IPS-18a (cell line): Measurements from ENCODE around the gene CEACAM21.

Experiments used
- H3K27ac ChIP-seq: one replicate; pipeline ENCODE4 v1.5.1; 2013; ENCODE audit warnings: low read length
- H3K27me3 ChIP-seq: one replicate; pipeline ENCODE4 v1.6.1; 2013; ENCODE audit warnings: mild to moderate bottlenecking, low read length; ENCODE audit not compliant: control insufficient read depth, insufficient read depth
- H3K36me3 ChIP-seq: one replicate; pipeline ENCODE4 v1.6.1; 2013; ENCODE audit warnings: low read depth, low read length; ENCODE audit not compliant: control insufficient read depth
- H3K4me1 ChIP-seq: one replicate; pipeline ENCODE4 v1.6.1; 2013; ENCODE audit warnings: low read depth, low read length; ENCODE audit not compliant: control insufficient read depth
- H3K4me3 ChIP-seq: one replicate; pipeline ENCODE4 v1.5.1; 2013; ENCODE audit warnings: low read length
- H3K9ac ChIP-seq: one replicate; pipeline ENCODE4 v1.6.1; 2013; ENCODE audit warnings: mild to moderate bottlenecking, low read length, moderate library complexity
- H3K9me3 ChIP-seq: one replicate; pipeline ENCODE4 v1.6.1; 2013; ENCODE audit warnings: low read depth, low read length; ENCODE audit not compliant: control insufficient read depth

Gene CEACAM21

DNA sequence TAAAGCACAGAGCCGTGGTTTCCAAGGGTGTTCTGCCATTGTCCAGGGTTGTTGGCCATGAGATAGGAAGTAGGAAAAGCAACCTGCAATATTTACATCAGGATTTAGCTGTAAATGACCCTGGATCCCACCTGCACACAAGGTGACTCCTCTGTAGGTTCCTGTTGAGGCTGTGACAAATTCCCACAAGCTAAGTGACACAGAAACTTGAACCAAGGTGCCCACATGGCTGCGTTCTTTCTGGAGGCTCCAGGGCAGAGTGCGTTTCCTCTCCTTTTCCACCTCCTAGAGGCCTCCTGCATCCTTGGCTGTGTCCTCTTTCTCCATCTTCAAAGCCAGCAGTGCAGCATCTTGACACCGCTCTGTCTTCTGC, 11.9 kb downstream of the CEACAM21 start:
- Histone ChIP-seq H3K4me1 (no peaks in the 10 kb centered on the region), H3K27ac (no peak overlapping the region), H3K9ac (no peak overlapping the region), H3K36me3 (no peaks in the 10 kb centered on the region), H3K9me3 (peaks cover 8% of the 10 kb centered on the region), H3K4me3 (no peak overlapping the region), H3K27me3 (no peaks in the 10 kb centered on the region)

DNA sequence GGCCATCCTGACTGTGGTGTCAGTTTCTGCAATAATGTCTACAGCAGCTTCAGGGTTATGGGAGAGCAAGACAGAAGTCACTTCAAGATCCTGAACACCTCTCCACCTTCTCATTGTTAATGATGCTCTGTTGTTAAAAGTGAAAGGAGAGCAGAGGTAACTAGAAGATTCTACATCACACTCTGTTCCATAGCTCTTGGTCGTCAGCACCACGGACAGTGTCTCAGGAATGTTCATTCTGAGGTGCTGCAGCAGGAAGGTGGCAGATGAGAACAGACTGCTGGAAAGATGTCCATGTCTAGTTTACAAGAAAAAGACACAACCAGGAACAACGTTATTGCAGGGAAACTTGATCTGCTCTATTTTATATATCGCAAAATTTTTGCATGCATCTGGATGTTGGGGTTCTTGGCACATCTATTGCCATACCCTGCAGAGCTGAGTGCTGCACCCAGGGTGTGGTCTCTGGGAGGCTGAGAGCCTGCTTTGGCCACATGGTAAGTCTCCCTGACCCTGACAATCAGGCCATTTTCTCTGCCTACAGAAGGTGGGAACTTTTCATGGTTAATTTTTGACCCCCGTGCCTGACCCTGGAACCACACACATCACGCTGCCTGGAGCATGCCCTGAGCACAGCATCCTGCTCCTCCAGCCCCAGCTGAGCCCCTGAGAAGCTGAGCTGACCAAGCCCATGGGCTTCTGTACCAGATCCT, 12.7 kb downstream of the CEACAM21 start:
- H3K4me3 ChIP-seq = no peak overlapping the region
- no peaks in the 10 kb centered on the region for H3K27me3 ChIP-seq
- no peak overlapping the region for H3K9ac ChIP-seq
- H3K27ac ChIP-seq = no peak overlapping the region
- H3K36me3 ChIP-seq = no peaks in the 10 kb centered on the region
- peaks cover 3% of the 10 kb centered on the region for H3K9me3 ChIP-seq
- no peaks in the 10 kb centered on the region for H3K4me1 ChIP-seq

DNA sequence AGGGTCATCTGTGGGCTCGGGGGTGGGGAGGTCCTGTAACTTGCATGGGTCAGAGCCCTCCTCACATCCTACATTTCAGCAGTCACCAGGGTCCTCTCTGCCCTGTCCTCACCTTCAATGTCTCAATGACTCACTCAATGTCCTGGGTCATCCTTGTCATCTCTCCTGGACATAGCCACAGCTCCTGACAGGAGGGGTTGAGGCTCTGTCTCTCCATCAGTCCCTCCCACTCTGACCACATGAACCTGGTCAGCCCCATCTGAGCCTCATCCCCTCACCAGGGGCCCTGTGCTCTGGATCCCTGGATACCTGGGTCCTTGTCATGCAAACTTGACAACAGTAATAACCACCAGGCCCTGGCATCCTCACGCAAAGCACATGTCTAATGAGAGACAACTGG, 13.4 kb downstream of the CEACAM21 start:
- no peaks in the 10 kb centered on the region for H3K27me3 ChIP-seq
- H3K4me3 ChIP-seq = no peak overlapping the region
- H3K27ac ChIP-seq = no peak overlapping the region

DNA sequence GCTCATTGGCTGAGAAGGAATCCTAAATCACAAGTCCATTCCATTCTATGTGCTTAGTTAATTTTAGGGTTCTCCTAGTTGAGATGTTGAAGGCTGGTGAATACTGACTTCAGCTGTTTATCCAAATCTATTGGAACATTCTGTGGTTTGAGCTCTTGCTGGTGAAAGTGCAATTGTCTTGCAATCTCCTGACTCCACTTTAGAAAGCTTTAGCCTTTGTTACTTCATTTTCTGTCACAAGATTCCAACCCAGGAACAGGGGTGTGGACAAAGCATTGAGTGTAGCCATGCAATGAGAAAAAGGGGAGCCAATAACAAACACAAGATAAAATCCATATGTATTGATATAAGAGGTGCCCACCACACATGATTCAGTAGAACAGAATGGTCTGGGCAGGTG, 15.0 kb downstream of the CEACAM21 start:
- Histone ChIP-seq H3K27me3 (peaks cover 7% of the 10 kb centered on the region), H3K9ac (no peak overlapping the region), H3K27ac (no peak overlapping the region), H3K36me3 (no peaks in the 10 kb centered on the region), H3K4me1 (no peaks in the 10 kb centered on the region), H3K9me3 (no peaks in the 10 kb centered on the region), H3K4me3 (no peak overlapping the region)

More for the DNA sequence above, 13.4 kb downstream of the CEACAM21 start:
- Histone ChIP-seq H3K9ac (no peak overlapping the region), H3K36me3 (no peaks in the 10 kb centered on the region), H3K9me3 (peaks cover 3% of the 10 kb centered on the region), H3K4me1 (no peaks in the 10 kb centered on the region)

DNA sequence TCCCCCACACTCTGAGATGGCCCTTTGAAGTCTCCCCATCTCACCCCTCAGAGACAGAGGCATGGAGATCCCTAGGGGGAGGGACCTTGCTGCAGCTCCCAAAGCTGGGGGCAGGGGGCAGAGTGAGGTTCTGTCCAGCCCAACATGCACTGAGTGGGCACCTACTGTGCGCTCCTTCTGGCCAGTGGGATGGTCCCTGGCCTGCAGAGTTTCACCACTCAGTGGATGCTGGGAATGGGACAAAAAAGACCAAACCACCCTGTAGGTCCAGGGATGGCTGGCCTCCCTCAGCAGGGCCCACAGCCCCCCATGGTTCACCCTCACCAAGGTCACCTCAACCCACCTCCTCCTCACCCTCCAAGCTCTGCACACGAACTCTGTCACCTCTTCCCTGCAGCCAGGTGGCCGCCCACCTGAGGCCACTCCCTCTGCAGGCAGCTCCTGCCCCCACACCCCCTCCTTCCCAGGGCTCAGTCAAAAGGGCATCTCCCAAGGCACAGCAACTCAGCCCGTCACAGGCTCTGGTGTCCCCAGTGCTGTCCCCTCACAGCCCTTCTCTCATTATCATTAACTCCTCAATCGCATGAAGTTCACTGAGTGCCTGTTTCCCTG, 16.1 kb downstream of the CEACAM21 start:
- no peaks in the 10 kb centered on the region for H3K36me3 ChIP-seq
- no peaks in the 10 kb centered on the region for H3K9me3 ChIP-seq

DNA sequence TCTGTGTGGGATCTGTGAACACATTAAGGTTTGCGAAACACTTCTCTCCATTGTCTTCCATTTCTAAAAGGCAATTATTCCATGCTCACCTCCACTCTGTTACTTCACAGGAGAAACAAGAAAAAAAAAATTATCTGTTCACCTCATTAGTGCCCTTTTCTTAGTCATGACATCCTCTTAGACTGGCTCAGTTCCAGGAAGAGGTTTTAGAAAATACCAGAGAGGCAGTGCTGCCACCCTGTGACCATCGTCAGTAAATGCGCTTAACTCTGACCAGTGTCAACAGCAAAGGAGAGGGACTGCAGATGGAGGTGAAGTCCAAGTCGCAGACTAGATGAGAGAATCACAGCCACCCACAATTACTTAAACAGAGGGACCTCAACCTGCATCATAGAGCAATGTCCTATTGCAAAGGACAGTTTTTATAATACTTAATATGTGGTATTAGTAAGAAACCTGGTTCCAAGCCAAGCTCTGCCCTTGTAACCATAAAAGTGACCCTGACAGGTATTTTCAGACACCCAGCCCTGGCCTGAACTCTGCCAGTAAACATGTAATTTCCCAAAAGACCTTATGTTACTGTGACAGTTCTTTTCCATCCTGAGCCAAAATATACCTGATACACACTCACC, 19.4 kb downstream of the CEACAM21 start:
- Histone ChIP-seq H3K36me3 (no peaks in the 10 kb centered on the region), H3K4me3 (no peak overlapping the region), H3K4me1 (peaks cover 11% of the 10 kb centered on the region), H3K27ac (no peak overlapping the region), H3K9me3 (no peaks in the 10 kb centered on the region), H3K9ac (no peak overlapping the region), H3K27me3 (peaks cover 35% of the 10 kb centered on the region)

More for the DNA sequence above, 16.1 kb downstream of the CEACAM21 start:
- no peak overlapping the region for H3K9ac ChIP-seq
- H3K27me3 ChIP-seq = peaks cover 18% of the 10 kb centered on the region
- H3K4me3 ChIP-seq = no peak overlapping the region
- no peak overlapping the region for H3K27ac ChIP-seq
- H3K4me1 ChIP-seq = no peaks in the 10 kb centered on the region

DNA sequence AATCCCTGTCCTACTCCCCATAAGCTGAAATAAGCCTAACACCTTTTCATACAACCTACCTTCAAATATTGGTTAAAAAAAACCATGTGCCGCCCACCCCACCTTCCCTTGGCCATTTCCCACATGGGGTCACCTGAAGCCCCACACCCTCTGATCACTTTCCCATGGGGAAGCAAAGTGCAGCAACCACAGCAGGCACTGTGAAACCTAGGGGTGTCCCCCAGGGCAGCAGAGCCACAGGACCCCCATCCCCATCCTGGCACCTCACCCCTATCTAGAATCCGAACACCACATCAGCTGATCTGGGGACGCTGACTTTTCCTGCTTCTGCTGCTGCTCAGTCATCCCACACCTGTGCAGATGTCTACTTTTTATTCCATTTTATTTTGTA, 19.9 kb downstream of the CEACAM21 start:
- Histone ChIP-seq H3K27me3 (peaks cover 40% of the 10 kb centered on the region), H3K4me1 (peaks cover 11% of the 10 kb centered on the region), H3K9ac (no peak overlapping the region), H3K27ac (no peak overlapping the region), H3K36me3 (no peaks in the 10 kb centered on the region), H3K9me3 (no peaks in the 10 kb centered on the region), H3K4me3 (no peak overlapping the region)

DNA sequence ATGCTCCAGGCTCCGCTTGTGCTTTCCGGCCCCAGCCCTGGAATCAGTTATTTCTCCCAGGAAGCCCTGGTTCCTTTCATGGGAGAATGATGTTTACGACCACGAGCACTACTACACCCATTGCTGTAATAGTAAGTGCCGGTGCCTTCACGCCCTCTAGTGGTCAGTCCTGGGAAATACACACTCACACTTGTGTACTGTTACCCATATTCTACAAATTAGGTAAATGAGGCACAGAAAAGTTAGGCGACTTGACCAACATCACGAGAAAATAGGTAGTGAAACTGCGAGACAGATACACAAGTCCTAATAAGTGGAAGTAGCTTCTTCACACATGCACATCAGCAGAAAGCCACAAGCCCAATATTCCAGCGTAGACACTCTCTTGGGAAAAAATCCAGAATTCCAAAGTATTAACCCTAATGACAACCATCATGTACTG, 21.7 kb downstream of the CEACAM21 start:
- no peaks in the 10 kb centered on the region for H3K9me3 ChIP-seq
- no peak overlapping the region for H3K9ac ChIP-seq
- H3K36me3 ChIP-seq = no peaks in the 10 kb centered on the region
- no peak overlapping the region for H3K4me3 ChIP-seq
- H3K4me1 ChIP-seq = peaks cover 11% of the 10 kb centered on the region
- no peak overlapping the region for H3K27ac ChIP-seq
- H3K27me3 ChIP-seq = peaks cover 55% of the 10 kb centered on the region

DNA sequence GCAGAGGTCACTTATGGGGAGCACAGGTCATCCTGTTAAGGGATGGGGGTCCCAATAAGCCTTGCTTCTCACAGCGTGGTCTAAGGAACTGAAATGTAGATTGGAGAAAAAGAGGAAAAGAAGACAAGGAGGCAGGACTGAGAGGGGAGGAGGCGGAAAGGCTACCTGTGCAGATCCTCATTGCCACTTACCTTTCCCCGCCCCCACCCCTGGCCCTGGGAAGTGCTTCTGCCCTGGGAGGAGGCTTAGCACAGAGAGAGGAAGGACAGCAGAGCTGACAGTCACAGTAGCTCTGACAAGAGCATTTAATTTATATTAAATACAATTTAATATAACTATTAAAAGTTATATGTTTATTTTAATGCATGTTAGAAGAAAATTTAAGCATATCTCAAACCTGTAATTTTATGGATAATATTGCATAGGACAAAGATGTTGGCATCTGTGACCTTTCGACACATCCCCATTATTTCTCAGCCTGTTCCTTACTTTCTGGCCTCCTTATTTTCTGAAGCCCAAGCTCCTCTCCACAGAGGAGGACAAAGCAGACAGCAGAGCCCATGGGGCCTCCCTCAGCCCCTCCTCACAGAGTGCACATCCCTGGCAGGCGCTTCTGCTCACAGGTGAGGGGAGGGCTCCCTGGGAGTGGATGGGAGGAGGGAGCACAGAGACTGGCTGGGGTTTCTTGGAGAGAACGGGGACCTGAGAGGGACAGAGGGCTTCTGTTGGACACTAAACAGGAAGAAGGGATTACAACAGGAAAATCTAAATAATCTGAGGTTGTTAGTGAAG, 23.4 kb downstream of the CEACAM21 start:
- Histone ChIP-seq H3K4me1 (peaks cover 11% of the 10 kb centered on the region), H3K27ac (no peak overlapping the region), H3K9me3 (no peaks in the 10 kb centered on the region), H3K27me3 (peaks cover 72% of the 10 kb centered on the region), H3K9ac (no peak overlapping the region), H3K36me3 (no peaks in the 10 kb centered on the region), H3K4me3 (no peak overlapping the region)

DNA sequence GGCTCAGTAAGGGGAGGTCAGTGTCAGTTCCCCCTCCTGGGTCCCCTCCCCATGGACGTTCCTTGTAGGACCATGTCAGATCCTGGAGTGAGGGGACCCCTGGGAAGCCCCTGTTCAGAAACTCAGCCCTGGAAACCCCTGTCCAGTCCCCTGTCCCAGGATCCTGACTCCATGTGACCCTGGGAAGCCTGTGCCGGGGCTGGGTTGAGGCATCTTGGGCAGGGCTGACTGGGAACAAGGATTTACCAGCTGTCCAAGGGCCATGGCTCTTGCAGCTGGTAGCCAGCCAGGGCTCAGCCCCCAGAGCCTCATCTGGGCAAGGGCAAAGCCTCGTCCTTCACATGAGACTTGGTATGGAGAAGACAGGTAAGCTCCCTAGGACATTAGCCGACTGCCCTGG, 25.8 kb downstream of the CEACAM21 start:
- Histone ChIP-seq H3K27me3 (peaks cover 70% of the 10 kb centered on the region), H3K4me1 (peaks cover 11% of the 10 kb centered on the region), H3K4me3 (no peak overlapping the region), H3K27ac (no peak overlapping the region), H3K36me3 (no peaks in the 10 kb centered on the region), H3K9ac (no peak overlapping the region), H3K9me3 (no peaks in the 10 kb centered on the region)

DNA sequence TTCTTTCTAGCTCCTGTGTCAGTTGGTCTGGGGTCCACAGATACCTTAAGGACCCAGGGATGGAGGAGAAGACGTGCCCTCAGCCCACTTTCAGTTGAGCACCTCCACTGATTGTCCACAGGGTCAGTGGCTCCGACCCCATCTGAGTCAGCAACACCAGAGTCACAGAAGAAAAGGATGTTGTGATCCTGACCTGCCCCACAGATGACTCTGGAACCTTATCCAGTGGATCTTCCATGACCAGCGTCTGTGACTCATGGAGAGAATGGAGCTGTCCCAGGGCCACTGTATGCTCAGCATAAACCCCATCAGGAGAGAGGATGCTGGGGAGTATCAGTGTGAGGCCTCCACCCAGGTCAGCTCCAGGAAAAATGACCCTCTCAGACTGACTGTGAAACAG, 28.9 kb downstream of the CEACAM21 start:
- Histone ChIP-seq H3K9me3 (no peaks in the 10 kb centered on the region), H3K27me3 (peaks cover 55% of the 10 kb centered on the region), H3K9ac (no peak overlapping the region), H3K4me3 (no peak overlapping the region), H3K4me1 (peaks cover 5% of the 10 kb centered on the region), H3K27ac (no peak overlapping the region), H3K36me3 (no peaks in the 10 kb centered on the region)
